ENCODE data around the gene SDK1. TPM values are rescaled to one million over a fixed set of nuclear protein-coding genes. Genes with fewer than 3 reads are reported as not detected.

SDK1 gene
- total RNA-seq, 1 donor from 2014 or later = 10.4 TPM

GRCh38 chr7:4102231-4102841 lies 801.3 kb downstream of the SDK1 start:
- Histone ChIP-seq H3K4me3 (no peak overlapping the region), H3K4me1 (no peaks in the 10 kb centered on the region), H3K27ac (no peak overlapping the region), H3K27me3 (no peaks in the 10 kb centered on the region), H3K36me3 (no peaks in the 10 kb centered on the region), H3K9me3 (no peaks in the 10 kb centered on the region)
- DNase-seq (no peak), ATAC-seq (no peak)
- no peak for TF ChIP-seq CTCF (IDR thresholded peaks at IDR 0.05)
- intact Hi-C loops (cut with DNase I) = no loop called here

GRCh38 chr7:4103352-4104091 lies 802.5 kb downstream of the SDK1 start:
- Histone ChIP-seq H3K4me1 (no peaks in the 10 kb centered on the region), H3K4me3 (no peak overlapping the region), H3K9me3 (no peaks in the 10 kb centered on the region), H3K36me3 (no peaks in the 10 kb centered on the region), H3K27ac (no peak overlapping the region), H3K27me3 (no peaks in the 10 kb centered on the region)
- ATAC-seq (no peak), DNase-seq (no peak)
- TF ChIP-seq CTCF (IDR thresholded peaks at IDR 0.05) = no peak
- intact Hi-C loops (cut with DNase I) = no loop called here

- intact Hi-C loops (cut with DNase I) = no loop called here
- TF ChIP-seq CTCF (IDR thresholded peaks at IDR 0.05) = no peak
- Histone ChIP-seq H3K27me3 (no peaks in the 10 kb centered on the region), H3K9me3 (no peaks in the 10 kb centered on the region), H3K36me3 (no peaks in the 10 kb centered on the region), H3K4me1 (no peaks in the 10 kb centered on the region), H3K4me3 (no peak overlapping the region), H3K27ac (no peak overlapping the region)
- ATAC-seq = no peak
- DNase-seq = no peak
Measured at GRCh38 chr7:4107839-4108238, 806.8 kb downstream of the SDK1 start.

GRCh38 chr7:4108951-4109350 lies 807.9 kb downstream of the SDK1 start:
- intact Hi-C loops (cut with DNase I) = no loop called here
- no peak for DNase-seq
- Histone ChIP-seq H3K27ac (no peak overlapping the region), H3K9me3 (no peaks in the 10 kb centered on the region), H3K4me1 (no peaks in the 10 kb centered on the region), H3K36me3 (no peaks in the 10 kb centered on the region), H3K27me3 (no peaks in the 10 kb centered on the region), H3K4me3 (no peak overlapping the region)
- no peak for ATAC-seq
- TF ChIP-seq CTCF (IDR thresholded peaks at IDR 0.05) = no peak

GRCh38 chr7:4109481-4110110 lies 808.5 kb downstream of the SDK1 start:
- no peaks in the 10 kb centered on the region for H3K9me3 ChIP-seq
- DNase-seq = no peak
- H3K4me3 ChIP-seq = no peak overlapping the region
- H3K4me1 ChIP-seq = no peaks in the 10 kb centered on the region
- TF ChIP-seq CTCF (IDR thresholded peaks at IDR 0.05) = no peak
- H3K36me3 ChIP-seq = no peaks in the 10 kb centered on the region
- intact Hi-C loops (cut with DNase I) = no loop called here
- no peak for ATAC-seq
- H3K27me3 ChIP-seq = no peaks in the 10 kb centered on the region
- no peak overlapping the region for H3K27ac ChIP-seq

Data from upper lobe of right lung (tissue), 1 donor.